Cardiac muscle cell (in vitro differentiated cells and primary cell): ENCODE data around the gene CR1L. TPM values are rescaled to one million over a fixed set of nuclear protein-coding genes. Genes with fewer than 3 reads are reported as not detected.

Experiments
- DNase-seq, 2 donors: peaks; one replicate each; pipeline versions ENCODE4 v3.0.0 to v3.0.0-alpha.2; 2010 to 2017; ENCODE audit warnings: low read depth in 1 of 2, low spot score in 1 of 2
- H3K27ac ChIP-seq: fragments of 200-600 bp; sonication (generic); 2 replicates; pipeline ENCODE4 v1.5.1; 2016
- H3K27me3 ChIP-seq: fragments of 200-600 bp; sonication (generic); 2 replicates; pipeline ENCODE4 v1.6.0; 2016; ENCODE audit warnings: control low read depth
- H3K36me3 ChIP-seq: fragments of 200-600 bp; sonication (generic); 2 replicates; pipeline ENCODE4 v1.5.1; 2016; ENCODE audit warnings: control low read depth
- H3K4me1 ChIP-seq: fragments of 200-600 bp; sonication (generic); 2 replicates; pipeline ENCODE4 v1.8.1; 2017; ENCODE audit warnings: low read depth, mild to moderate bottlenecking, mixed run types
- H3K4me3 ChIP-seq: fragments of 200-600 bp; sonication (generic); 2 replicates; pipeline ENCODE4 v1.5.1; 2016; ENCODE audit warnings: mild to moderate bottlenecking
- H3K9me3 ChIP-seq: fragments of 200-600 bp; sonication (generic); 2 replicates; pipeline ENCODE4 v1.5.1; 2017; ENCODE audit warnings: low read depth, mild to moderate bottlenecking, control low read depth
- polyA plus RNA-seq: library from polyadenylated mRNA; unstranded; fragments of >200 nt; fragmentation: Nextera tagmentation; extraction: Ambion mirVana; gene quantifications from 2 replicates; pipeline ENCODE4 v1.2.1, GENCODE V29; 2016
- total RNA-seq: library from RNA; depleted of rRNA; stranded (reverse); fragments of >200 nt; gene quantifications from 2 replicates; pipeline ENCODE4 v1.2.3, GENCODE V29; 2016
- TF ChIP-seq, protein P1 (sequence below): IDR thresholded peaks from 2 replicates; pipeline ENCODE4 v1.5.1; 2012; ENCODE audit warnings: low read depth, mild to moderate bottlenecking, low read length

CR1L gene
- total and polyA plus RNA-seq, 2 experiments from 2014 or later: not detected

DNA sequence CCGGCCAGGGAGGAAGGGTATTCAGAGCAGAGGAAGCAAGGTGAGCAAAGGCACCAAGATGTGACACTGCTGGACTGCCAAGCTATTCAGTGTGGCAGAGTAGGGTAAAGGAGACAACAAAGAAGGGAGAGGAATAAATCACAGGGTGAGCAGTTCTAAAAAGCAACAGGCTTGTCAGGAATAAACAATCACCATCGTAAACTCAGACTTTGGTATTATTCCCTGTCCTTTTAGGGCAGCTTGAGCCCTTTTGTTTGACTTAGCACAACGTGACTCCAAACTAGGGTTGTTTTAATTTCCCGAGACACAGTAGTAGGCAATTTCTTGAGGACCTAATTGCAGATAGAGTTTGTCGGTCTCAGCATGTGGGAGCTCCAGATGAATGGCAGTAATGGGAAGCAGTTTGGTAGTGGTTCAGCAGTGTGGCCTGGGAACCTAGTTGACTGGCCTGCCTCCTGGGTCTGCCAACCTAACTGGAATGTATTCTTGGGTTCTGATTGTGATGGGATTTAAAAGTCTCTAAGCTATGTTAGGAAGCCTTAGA, 4.3 kb downstream of the CR1L start:
- Histone ChIP-seq H3K9me3 (no peaks in the 10 kb centered on the region), H3K27me3 (peaks cover 12% of the 10 kb centered on the region), H3K36me3 (no peaks in the 10 kb centered on the region), H3K4me3 (no peak overlapping the region), H3K4me1 (no peaks in the 10 kb centered on the region), H3K27ac (no peak overlapping the region)
- TF ChIP-seq, protein P1, sequence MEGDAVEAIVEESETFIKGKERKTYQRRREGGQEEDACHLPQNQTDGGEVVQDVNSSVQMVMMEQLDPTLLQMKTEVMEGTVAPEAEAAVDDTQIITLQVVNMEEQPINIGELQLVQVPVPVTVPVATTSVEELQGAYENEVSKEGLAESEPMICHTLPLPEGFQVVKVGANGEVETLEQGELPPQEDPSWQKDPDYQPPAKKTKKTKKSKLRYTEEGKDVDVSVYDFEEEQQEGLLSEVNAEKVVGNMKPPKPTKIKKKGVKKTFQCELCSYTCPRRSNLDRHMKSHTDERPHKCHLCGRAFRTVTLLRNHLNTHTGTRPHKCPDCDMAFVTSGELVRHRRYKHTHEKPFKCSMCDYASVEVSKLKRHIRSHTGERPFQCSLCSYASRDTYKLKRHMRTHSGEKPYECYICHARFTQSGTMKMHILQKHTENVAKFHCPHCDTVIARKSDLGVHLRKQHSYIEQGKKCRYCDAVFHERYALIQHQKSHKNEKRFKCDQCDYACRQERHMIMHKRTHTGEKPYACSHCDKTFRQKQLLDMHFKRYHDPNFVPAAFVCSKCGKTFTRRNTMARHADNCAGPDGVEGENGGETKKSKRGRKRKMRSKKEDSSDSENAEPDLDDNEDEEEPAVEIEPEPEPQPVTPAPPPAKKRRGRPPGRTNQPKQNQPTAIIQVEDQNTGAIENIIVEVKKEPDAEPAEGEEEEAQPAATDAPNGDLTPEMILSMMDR: no peak
- no peak for DNase-seq

DNA sequence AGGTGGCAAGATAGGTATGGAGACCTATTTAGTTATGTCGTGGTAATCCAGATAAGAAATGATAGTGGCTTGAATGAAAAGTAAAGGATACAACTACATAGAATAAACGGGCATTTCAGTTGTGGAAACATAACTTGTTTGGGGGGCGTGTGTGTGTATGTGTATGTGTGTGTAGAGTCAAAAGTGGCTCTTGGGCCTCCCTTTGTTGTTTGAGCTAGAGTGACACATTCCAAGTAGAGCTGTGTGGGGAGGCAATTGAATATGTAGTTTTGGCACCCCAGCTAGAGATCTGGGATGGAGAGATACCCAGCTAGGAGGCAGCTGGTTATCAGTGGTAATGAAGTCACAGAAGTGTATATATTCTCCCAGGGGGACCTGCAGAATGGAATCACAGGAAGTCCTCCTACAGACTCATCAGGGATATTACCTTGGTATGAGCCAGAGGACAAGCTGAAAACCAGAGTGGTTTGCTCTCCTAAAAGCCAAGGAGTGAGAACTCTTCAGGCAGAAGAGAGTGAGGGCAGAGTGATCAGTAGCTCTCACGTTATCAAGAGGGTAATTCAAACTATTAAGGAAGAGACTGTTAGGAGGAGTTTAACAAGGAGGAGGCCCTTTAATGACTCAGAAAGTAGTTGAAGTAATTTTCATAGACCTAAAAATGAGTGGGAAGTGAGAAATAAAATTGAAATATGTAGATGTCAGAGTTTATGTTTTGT, 5.1 kb downstream of the CR1L start:
- no peak for DNase-seq
- TF ChIP-seq, protein P1: no peak
- Histone ChIP-seq H3K27me3 (peaks cover 12% of the 10 kb centered on the region), H3K4me1 (no peaks in the 10 kb centered on the region), H3K27ac (no peak overlapping the region), H3K4me3 (no peak overlapping the region), H3K9me3 (no peaks in the 10 kb centered on the region), H3K36me3 (no peaks in the 10 kb centered on the region)

DNA sequence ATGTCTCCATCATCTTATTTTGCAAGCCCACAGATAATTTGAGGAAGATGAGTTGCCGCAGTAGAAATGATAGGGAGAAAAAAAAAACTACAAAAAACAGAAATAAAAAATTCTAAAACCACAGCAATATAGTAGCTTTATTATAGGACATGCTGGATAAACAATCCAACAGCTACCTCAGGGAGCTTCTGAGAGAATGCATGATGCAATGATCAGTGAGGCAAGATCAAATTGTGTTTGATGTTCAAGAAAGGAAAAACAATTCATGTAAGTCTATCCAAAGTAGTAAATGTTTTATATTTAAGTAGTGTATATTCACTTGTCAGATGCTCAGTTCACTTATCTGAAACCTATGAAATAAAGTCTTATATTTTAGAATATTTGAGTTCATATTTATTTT, 6.7 kb downstream of the CR1L start:
- Histone ChIP-seq H3K27me3 (no peaks in the 10 kb centered on the region), H3K9me3 (no peaks in the 10 kb centered on the region), H3K4me1 (no peaks in the 10 kb centered on the region), H3K4me3 (no peak overlapping the region), H3K27ac (no peak overlapping the region), H3K36me3 (no peaks in the 10 kb centered on the region)
- TF ChIP-seq, protein P1: no peak
- DNase-seq: no peak

DNA sequence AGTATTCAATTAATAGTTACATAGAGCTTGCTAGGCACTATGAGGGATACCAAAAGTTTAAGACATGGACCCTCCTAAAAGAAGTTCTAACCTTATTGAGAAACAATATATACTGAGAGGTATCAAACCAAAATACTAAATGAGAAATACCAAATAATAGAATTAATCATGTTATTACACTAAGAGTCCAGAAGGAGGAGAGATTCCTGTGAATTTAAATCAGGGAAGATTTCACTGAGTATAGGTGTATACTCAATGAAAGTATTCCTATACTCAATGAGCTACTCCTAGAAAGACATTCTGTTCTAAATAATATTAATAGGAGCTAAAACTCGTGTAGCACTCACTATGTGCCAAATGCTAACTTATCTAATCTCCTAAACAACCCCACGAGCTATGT, 9.4 kb downstream of the CR1L start:
- TF ChIP-seq, protein P1: peak; percentile 31
- Histone ChIP-seq H3K36me3 (no peaks in the 10 kb centered on the region), H3K27me3 (no peaks in the 10 kb centered on the region), H3K4me1 (no peaks in the 10 kb centered on the region), H3K27ac (no peak overlapping the region), H3K9me3 (no peaks in the 10 kb centered on the region), H3K4me3 (no peak overlapping the region)
- DNase-seq: peak in 1 of 2 donors; percentile 10

DNA sequence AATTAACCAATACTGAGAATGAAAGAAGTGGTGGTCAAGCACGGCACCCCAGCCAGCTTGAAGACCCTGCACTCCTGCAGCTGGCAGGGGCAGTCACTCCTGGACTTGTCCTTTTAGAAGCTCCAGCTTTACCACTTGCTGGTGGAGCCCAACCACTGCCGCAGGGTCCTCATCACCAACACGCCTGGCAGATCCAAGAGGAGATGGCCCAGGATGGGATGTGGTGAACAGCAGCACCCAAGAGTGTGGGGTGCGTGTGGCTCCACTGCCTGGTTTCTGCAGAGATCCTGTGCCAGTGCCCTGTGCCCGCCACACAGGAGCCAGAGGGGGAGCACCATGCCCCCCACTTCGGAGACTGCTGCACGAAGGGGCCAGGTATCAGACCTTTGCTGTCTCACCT, 13.5 kb downstream of the CR1L start:
- Histone ChIP-seq H3K9me3 (no peaks in the 10 kb centered on the region), H3K4me1 (no peaks in the 10 kb centered on the region), H3K27ac (no peak overlapping the region), H3K36me3 (no peaks in the 10 kb centered on the region), H3K4me3 (no peak overlapping the region), H3K27me3 (no peaks in the 10 kb centered on the region)
- DNase-seq: no peak
- TF ChIP-seq, protein P1: no peak
